NCI-H2196 treated with DMSO at 0.1 percent for 48 hours (cell line): Measurements from ENCODE around the gene RSBN1L.
A peak's percentile ranks its signal among the peaks of the same experiment; 100 is the strongest.

Experiments
- DNase-seq: peaks from one replicate; lab custom pipeline; 2025; ENCODE audit not compliant: unreplicated experiment; lab: John Stamatoyannopoulos, UW

RSBN1L gene

GRCh38 chr7:77727936-77728701, 31.9 kb downstream of the RSBN1L start:
- peak; percentile 22 for DNase-seq

- DNase-seq, result no peak
These were observed 33.5 kb downstream of the RSBN1L start for GRCh38 chr7:77729574-77730348.

- no peak for DNase-seq
These were observed 35.5 kb downstream of the RSBN1L start for GRCh38 chr7:77731716-77732115.

GRCh38 chr7:77734659-77735421, 38.6 kb downstream of the RSBN1L start:
- DNase-seq, result no peak

- no peak for DNase-seq
These were observed 39.2 kb downstream of the RSBN1L start for GRCh38 chr7:77735457-77735856.

GRCh38 chr7:77736991-77737390, 40.7 kb downstream of the RSBN1L start:
- DNase-seq, result no peak

- no peak for DNase-seq
These were observed 42.1 kb downstream of the RSBN1L start for GRCh38 chr7:77738382-77738781.

- no peak for DNase-seq
These were observed 42.6 kb downstream of the RSBN1L start for GRCh38 chr7:77738871-77739270.

GRCh38 chr7:77740257-77740656, 44.0 kb downstream of the RSBN1L start:
- no peak for DNase-seq

- DNase-seq, result no peak
These were observed 47.3 kb downstream of the RSBN1L start for GRCh38 chr7:77743518-77743917.

- DNase-seq, result no peak
These were observed 49.5 kb downstream of the RSBN1L start for GRCh38 chr7:77745746-77746145.

- no peak for DNase-seq
These were observed 50.0 kb downstream of the RSBN1L start for GRCh38 chr7:77746164-77746823.

- DNase-seq, result no peak
These were observed 50.5 kb downstream of the RSBN1L start for GRCh38 chr7:77746824-77747165.

GRCh38 chr7:77747178-77747577, 50.9 kb downstream of the RSBN1L start:
- no peak for DNase-seq

- DNase-seq, result no peak
These were observed 51.5 kb downstream of the RSBN1L start for GRCh38 chr7:77747718-77748117.

GRCh38 chr7:77752016-77752415, 55.8 kb downstream of the RSBN1L start:
- no peak for DNase-seq

- DNase-seq, result no peak
These were observed 56.9 kb downstream of the RSBN1L start for GRCh38 chr7:77753173-77753572.

GRCh38 chr7:77757589-77757988, 61.3 kb downstream of the RSBN1L start:
- no peak for DNase-seq

GRCh38 chr7:77759294-77759889, 63.1 kb downstream of the RSBN1L start:
- DNase-seq, result peak; percentile 8

GRCh38 chr7:77760809-77761453, 64.7 kb downstream of the RSBN1L start:
- DNase-seq, result no peak
